GM12801 (cell line): ENCODE data around the gene KIF20B.

Experiments
- CTCF ChIP-seq: IDR thresholded peaks from one replicate; pipeline ENCODE4 v1.5.1; 2011; ENCODE audit warnings: control low read depth; ENCODE audit not compliant: insufficient read length; ENCODE audit errors: extremely low read depth

The KIF20B gene

GRCh38 chr10:89745903-89746302 is 44.5 kb downstream of the KIF20B start:
- no peak for TF ChIP-seq CTCF

- no peak for TF ChIP-seq CTCF
Measured at GRCh38 chr10:89750441-89750840, 49.1 kb downstream of the KIF20B start.

- no peak for TF ChIP-seq CTCF
Measured at GRCh38 chr10:89755374-89755773, 54.0 kb downstream of the KIF20B start.

GRCh38 chr10:89759531-89759930 is 58.1 kb downstream of the KIF20B start:
- no peak for TF ChIP-seq CTCF

GRCh38 chr10:89771684-89772083 is 70.3 kb downstream of the KIF20B start:
- TF ChIP-seq CTCF = no peak

GRCh38 chr10:89773081-89773480 is 71.7 kb downstream of the KIF20B start:
- no peak for TF ChIP-seq CTCF

- TF ChIP-seq CTCF = no peak
Measured at GRCh38 chr10:89776665-89777064, 75.3 kb downstream of the KIF20B start.

- no peak for TF ChIP-seq CTCF
Measured at GRCh38 chr10:89782470-89782869, 81.1 kb downstream of the KIF20B start.
